Stimulated activated CD4-positive, alpha-beta T cell treated with anti-CD3 and anti-CD28 coated beads, Interleukin-15, amount 100 ng/mL, for 24 hours (primary cell): ENCODE measurements around the gene EPN3.
A peak's percentile ranks its signal among the peaks of the same experiment; 100 is the strongest.

Experiments used
- DNase-seq: peaks from one replicate; pipeline ENCODE4 v3.0.0-alpha.2; 2020

Gene EPN3

DNA sequence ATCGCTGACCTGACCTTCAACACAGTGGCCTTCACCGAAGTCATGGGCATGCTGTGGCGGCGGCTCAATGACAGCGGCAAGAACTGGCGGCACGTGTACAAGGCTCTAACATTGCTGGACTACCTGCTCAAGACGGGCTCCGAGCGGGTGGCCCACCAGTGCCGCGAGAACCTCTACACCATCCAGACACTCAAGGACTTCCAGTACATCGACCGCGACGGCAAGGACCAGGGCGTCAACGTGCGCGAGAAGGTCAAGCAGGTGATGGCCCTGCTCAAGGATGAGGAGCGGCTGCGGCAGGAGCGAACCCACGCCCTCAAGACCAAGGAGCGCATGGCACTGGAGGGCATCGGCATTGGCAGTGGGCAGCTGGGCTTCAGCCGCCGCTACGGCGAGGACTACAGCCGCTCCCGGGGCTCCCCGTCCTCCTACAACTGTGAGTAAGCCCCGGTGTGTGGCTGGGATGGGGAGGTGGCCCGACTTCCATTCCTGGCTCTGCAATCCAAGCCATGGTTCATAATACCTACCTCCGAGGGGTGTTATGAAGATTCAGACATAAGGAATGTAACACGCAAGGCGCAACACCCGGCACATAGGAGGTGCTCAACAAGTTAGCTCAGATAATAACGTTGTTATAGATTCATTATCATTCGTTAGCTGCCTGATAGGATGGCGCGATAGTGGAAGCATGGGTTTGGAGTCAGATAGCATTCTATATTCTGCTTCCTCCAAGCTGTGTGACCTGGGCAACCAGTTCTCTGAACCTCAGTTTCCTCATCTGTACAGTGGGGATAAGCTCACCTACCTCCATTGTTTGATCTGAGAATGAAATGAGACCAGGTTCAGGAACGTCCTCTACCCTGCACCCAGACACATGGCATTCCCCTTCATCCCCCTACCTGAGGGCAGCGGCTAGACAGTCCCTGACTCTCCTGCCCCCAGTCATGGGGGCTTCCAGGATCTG lies 4.4 kb downstream of the EPN3 start:
- DNase-seq = no peak

DNA sequence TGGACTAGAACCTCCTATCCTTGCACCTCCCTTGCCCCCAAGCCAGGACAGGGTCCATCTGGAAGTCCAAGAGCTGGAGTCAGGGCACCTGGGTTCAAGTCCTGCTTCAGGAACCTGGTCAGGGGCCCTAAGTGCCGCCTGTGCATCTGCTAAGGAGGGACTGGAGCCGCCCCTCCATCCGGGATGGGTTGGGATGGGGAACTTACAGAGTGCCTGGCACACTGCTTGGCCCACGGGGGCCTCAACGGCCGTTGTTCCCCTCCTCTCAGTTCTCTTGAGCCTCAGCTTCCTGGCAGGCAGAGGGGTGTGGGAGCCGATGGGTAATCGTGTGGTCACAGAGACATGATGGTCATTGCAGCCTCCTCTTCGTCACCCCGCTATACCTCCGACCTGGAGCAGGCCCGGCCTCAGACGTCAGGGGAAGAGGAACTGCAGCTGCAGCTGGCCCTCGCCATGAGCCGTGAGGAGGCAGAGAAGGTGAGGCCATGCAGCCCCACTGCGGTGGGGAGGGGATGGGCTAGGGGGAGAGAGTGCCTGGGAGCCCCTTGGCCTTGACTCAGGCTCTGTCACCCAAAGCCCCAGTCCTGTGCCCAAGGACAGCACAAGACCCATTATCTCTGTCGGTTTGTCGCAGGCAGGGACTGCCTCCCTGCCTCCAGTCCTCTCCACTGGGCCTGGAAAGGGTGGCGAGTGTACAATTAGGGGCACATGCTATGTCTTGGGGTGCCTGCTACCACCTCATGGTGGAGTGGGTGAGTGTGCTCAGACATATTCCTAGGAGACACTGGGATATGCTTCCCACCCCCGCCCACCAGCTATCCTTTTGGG lies 5.4 kb downstream of the EPN3 start:
- DNase-seq = no peak

DNA sequence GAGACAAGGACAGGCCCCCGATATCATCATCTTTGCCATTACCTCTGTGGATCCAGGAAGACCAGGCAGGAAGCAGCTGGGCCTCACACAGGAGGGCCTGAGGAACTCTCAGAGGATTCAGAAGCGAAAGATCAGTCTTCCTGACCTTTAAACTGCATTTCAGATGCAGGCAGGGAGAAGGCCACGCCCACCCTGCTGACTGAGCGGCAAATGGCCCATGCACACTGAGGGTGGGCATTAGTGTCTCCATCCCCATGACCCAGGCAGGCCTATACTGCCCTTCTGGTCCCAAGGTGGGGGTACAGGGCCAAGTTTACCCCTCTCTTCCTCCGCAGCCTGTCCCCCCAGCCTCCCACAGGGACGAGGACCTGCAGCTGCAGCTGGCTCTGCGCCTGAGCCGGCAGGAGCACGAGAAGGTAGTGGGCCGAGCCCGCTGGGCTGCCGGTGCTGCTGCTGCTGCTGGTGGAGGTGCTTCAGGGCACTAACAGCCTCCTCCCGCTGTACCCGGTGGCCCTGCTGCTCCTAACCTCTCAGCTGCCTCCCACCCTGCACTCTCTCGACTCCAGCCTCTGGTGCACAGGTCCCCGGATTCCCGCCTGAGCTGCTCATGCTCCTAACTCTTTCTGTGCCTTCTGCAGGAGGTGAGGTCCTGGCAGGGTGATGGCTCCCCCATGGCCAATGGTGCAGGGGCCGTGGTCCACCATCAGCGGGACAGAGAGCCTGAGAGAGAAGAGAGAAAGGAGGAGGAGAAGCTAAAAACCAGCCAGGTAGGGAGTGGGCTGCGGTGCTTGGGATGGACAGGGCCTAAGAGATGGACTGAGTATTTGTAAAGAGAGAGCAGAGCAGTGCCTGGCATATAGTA lies 6.2 kb downstream of the EPN3 start:
- no peak for DNase-seq

DNA sequence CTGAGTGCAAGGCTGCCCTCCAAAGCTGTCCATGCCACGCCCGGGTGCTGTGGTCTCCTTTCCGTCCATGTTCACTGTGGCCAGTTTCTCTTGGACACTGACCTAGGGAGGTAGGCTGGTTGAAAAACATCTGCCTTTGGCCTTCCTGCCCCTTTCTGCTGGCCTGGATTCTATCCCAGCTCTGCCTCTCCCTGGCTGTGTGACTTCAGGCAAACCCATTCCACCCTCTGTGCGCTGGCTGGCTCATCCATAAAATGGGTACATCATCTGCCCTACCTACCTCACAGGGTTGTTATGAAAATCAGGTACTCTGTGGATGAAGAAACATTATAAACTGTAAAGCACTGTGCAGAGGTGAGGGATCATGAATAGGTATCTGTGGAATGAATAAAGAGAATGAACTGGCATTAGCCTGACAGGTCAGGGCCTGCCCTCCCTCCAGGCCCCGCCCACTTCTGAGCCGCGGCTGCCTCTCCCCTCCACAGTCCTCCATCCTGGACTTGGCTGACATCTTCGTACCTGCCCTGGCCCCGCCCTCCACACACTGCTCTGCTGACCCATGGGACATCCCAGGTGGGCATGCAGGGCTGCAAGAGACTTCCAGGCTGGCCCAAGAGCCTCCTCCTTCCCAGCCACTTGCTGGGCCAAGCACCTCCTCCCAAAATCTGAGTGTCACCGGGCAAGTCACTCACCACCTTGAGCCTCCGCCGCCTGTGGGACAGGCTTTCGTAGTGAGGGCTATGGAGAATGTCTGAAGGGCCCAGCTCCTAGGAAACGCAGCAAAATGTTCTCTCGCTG lies 7.4 kb downstream of the EPN3 start:
- DNase-seq = no peak

GRCh38 chr17:50540560-50541401 lies 8.2 kb downstream of the EPN3 start:
- no peak for DNase-seq

- DNase-seq = no peak
Observed at GRCh38 chr17:50541402-50541715, 8.8 kb downstream of the EPN3 start.

DNA sequence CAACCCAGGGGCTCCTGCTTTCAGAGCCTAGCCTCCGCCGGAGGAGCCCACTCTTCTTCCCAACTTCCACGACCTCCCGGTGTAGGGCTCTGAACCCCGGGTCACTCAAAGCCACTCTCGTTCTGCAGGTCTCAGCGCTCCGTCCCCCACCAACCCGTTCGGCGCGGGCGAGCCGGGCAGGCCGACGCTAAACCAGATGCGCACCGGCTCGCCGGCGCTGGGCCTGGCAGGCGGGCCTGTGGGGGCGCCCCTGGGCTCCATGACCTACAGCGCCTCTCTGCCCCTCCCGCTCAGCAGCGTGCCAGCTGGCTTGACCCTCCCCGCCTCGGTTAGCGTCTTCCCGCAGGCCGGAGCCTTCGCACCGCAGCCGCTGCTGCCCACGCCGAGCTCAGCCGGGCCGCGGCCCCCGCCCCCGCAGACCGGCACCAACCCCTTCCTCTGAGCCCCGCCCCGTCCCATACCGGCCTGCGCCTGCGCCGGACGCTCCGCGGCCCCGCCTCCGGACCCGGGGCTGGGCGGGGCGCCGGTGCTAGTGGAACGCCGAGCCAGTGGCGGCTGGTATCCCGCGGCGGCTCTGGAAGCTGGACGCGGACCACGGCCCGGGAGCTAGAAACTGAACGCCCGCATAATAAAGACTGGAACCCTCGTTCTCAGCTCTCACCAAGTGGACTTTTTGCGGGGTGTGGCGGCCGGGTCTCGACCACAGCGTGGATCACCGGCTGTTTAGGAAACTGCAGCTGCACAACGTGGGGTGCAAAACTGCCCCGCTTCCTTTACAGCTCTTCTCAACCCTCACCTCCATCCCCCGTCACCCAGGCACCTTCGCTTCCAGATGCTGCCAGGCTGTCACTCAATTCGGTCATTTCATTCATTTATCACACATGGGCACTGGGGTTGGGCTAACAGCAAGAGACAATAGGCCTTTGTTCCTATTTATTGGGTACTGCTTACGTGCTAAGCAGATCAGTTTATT lies 9.5 kb downstream of the EPN3 start:
- DNase-seq = peak; percentile 90

DNA sequence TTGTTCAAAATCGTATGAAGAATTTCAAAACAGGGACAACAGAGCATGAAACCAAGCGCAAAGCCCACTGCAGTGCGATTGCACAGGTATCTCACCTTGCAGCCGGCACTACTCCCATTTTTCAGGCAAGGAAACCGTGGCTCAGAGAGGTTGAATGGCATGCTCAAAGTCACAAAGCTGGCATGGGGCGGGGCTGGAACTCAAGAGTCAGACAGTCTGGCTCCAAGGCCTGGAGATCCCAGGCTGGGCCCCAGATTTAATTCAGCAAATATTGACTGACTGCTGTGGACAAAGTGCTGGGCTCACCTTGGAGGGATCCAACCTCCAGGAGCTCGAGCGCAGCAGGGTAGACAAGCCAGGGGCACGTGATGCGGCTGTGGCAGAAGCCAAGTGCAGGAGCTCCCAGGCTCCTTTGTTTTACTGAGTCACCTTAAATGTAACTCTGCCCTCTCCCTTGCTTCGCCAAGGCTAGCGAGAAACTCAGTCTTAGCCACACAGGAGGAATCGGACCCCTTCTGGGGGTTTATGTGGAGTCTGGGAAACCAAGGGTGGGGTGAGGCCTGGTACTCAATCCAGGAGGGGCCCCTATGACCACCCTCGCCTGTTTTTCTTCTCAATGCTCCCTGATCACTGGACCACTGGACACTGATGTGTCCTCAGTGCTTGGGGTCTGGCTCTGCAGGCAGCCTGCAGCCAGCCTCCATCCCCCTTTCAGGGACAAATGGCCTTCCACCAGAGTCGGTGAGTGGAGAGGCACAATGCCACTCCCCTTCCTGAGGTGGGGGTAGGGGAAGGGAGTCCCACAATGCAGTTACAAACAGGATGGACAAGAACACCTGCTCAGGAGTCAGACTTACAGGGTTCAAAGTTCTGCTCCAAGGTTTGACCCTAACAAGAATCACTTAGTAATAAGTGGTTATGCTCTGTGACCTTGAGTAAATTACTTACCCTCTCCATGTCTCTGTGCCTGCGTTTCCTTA lies 10.6 kb downstream of the EPN3 start:
- DNase-seq = no peak

DNA sequence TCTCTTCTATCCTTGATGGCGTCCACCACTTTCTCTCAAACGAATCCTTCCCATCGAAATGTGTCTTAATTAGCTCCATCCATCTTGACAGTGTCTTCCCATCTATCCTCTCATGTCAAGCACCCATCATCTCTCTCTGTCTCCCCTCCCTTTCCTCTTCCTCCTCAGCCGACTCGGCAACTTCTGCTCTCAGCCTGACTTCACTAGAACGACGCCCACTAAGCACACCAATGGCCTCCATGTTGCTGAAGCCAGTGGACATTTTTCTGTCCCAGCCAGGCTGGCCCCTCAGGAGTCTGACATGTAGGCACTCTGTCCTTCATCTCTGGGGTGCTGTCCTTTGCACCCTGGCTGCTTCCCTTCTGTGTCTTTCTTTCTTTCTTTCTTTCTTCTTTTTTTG lies 12.0 kb downstream of the EPN3 start:
- DNase-seq = no peak

GRCh38 chr17:50545311-50545710 lies 12.8 kb downstream of the EPN3 start:
- DNase-seq = no peak

GRCh38 chr17:50546701-50547034 lies 14.1 kb downstream of the EPN3 start:
- no peak for DNase-seq

DNA sequence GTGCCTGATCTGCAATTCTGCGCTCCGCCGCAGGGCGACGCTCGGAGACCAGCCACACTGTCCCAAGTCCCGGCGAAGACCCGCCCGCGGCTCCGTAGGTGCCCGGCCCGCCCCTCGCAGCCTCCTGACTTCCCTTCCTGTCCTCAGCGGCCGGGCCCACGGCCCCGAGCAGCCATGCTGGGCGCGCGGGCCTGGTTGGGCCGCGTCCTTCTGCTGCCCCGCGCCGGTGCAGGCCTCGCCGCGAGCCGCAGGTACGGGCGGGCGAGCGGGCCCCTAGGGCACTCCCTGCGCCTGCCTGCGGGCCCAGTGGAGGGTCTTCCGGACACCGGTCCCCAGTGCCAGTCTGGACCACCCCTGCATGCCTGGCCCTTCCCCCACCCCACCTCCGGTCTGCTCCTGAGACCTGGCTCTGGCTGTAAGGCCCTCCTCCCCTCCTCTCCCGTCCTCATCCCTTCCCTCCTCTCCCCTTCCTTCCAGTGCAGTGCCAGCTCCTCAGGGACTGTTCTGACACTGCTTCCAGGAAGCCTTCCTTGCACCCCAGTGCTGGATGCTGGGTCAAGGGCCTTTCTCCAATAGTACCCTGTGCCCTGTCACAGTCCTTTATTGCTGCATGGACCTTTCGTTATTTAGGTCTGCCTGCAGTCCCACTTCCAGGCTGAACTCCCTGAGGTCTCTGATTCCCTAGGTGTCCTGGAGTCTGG lies 14.7 kb downstream of the EPN3 start, which contains the start of gene SPATA20:
Gene SPATA20, plus strand, starts transcription at position 140 of the 701 bp plus-strand sequence. Its CDS starts 35 bp downstream, at position 175.
- DNase-seq = peak; percentile 94

- DNase-seq = no peak
Observed at GRCh38 chr17:50547736-50548083, 15.2 kb downstream of the EPN3 start.

DNA sequence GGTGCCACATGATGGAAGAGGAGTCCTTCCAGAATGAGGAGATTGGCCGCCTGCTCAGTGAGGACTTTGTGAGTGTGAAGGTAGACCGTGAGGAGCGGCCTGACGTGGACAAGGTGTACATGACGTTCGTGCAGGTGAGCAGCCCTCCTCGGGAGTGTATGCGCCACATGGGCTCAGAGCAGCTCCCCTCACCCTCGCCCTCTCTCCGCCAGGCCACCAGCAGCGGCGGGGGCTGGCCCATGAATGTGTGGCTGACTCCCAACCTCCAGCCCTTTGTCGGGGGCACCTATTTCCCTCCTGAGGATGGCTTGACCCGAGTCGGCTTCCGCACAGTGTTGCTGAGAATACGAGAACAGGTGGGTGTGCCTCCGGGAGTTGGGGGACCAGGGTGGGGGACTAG lies 16.3 kb downstream of the EPN3 start:
- no peak for DNase-seq

- DNase-seq = no peak
Observed at GRCh38 chr17:50549256-50549941, 16.9 kb downstream of the EPN3 start.

- DNase-seq = no peak
Observed at GRCh38 chr17:50549969-50550368, 17.4 kb downstream of the EPN3 start.

- DNase-seq = no peak
Observed at GRCh38 chr17:50550661-50551432, 18.3 kb downstream of the EPN3 start.
